Stimulated activated naive CD4-positive, alpha-beta T cell treated with Interleukin-2 at 50 U/mL for 16 hours (primary cell): ENCODE measurements around the gene GALK1.
"Not testable (repeated sequence)": the region's sequence is repeated elsewhere in the genome, so short reads cannot be mapped to it uniquely, and the experiment has no call there.

Source experiments
- DNase-seq: peaks from one replicate; lab custom pipeline; 2025; lab: John Stamatoyannopoulos, UW

The GALK1 gene

GRCh38 chr17:75764711-75765421 is at the start of gene GALK1:
Gene GALK1 (minus strand): TSS chr17:75765192. CDS start chr17:75765136, 56 bp downstream.
- peak; percentile 68 for DNase-seq

GRCh38 chr17:75814021-75814395 is 49.0 kb upstream of the GALK1 start:
- no peak for DNase-seq

GRCh38 chr17:75813081-75814020 is 48.4 kb upstream of the GALK1 start:
- no peak for DNase-seq

GRCh38 chr17:75812096-75813013 is 47.4 kb upstream of the GALK1 start:
- no peak for DNase-seq

- DNase-seq: no peak
These were observed 46.2 kb upstream of the GALK1 start for GRCh38 chr17:75811174-75811573.

GRCh38 chr17:75810756-75811155 is 45.8 kb upstream of the GALK1 start:
- not testable (repeated sequence) for DNase-seq

GRCh38 chr17:75810216-75810615 is 45.2 kb upstream of the GALK1 start:
- no peak for DNase-seq

GRCh38 chr17:75809631-75810111 is 44.7 kb upstream of the GALK1 start:
- no peak for DNase-seq

GRCh38 chr17:75808905-75809621 is 44.1 kb upstream of the GALK1 start:
- no peak for DNase-seq

- no peak for DNase-seq
These were observed 43.5 kb upstream of the GALK1 start for GRCh38 chr17:75808549-75808904.

- no peak for DNase-seq
These were observed 42.9 kb upstream of the GALK1 start for GRCh38 chr17:75807861-75808260.

GRCh38 chr17:75806822-75807500 is 42.0 kb upstream of the GALK1 start:
- no peak for DNase-seq

GRCh38 chr17:75803883-75804282 is 38.9 kb upstream of the GALK1 start:
- DNase-seq: no peak

- DNase-seq: no peak
These were observed 34.4 kb upstream of the GALK1 start for GRCh38 chr17:75799402-75799801.

- no peak for DNase-seq
These were observed 31.0 kb upstream of the GALK1 start for GRCh38 chr17:75795820-75796607.

GRCh38 chr17:75793460-75793859 is 28.5 kb upstream of the GALK1 start:
- no peak for DNase-seq

- DNase-seq: no peak
These were observed 26.3 kb upstream of the GALK1 start for GRCh38 chr17:75791254-75791653.

- DNase-seq: peak; percentile 91
These were observed 20.3 kb upstream of the GALK1 start for GRCh38 chr17:75785016-75785890.

GRCh38 chr17:75784473-75785015 is 19.6 kb upstream of the GALK1 start, which contains the start of gene UNK:
Gene UNK (plus strand): TSS chr17:75784806. CDS start chr17:75784881, 75 bp downstream.
- DNase-seq: peak; percentile 95
